HT-29 (cell line): ENCODE results near the gene SYNDIG1. TPM values are rescaled to one million over a fixed set of nuclear protein-coding genes. Genes with fewer than 3 reads are reported as not detected.

ENCODE experiments used
- DNase-seq: peaks from one replicate; pipeline ENCODE4 v3.0.0-alpha.2; 2015; ENCODE audit warnings: low spot score
- total RNA-seq: library from RNA; depleted of rRNA; stranded (reverse); fragments of >200 nt; shearing (Covaris generic); gene quantifications from 2 replicates; pipeline ENCODE4 v1.2.3, GENCODE V29; 2014

Gene SYNDIG1
- total RNA-seq, 1 experiment from 2014 or later: not detected

GRCh38 chr20:24446811-24447210 lies 22.6 kb upstream of the SYNDIG1 start:
- no peak for DNase-seq

GRCh38 chr20:24448170-24448569 lies 21.3 kb upstream of the SYNDIG1 start:
- DNase-seq: no peak

- no peak for DNase-seq
Observed at GRCh38 chr20:24449026-24449720, 20.3 kb upstream of the SYNDIG1 start.

- DNase-seq: no peak
Observed at GRCh38 chr20:24450177-24450576, 19.3 kb upstream of the SYNDIG1 start.

GRCh38 chr20:24450624-24451376 lies 18.6 kb upstream of the SYNDIG1 start:
- DNase-seq: no peak

- no peak for DNase-seq
Observed at GRCh38 chr20:24451428-24451827, 18.0 kb upstream of the SYNDIG1 start.

GRCh38 chr20:24452016-24452415 lies 17.4 kb upstream of the SYNDIG1 start:
- no peak for DNase-seq

- no peak for DNase-seq
Observed at GRCh38 chr20:24452498-24453127, 16.8 kb upstream of the SYNDIG1 start.

GRCh38 chr20:24453869-24454268 lies 15.6 kb upstream of the SYNDIG1 start:
- no peak for DNase-seq

GRCh38 chr20:24455081-24455480 lies 14.3 kb upstream of the SYNDIG1 start:
- no peak for DNase-seq

- no peak for DNase-seq
Observed at GRCh38 chr20:24456398-24456781, 13.0 kb upstream of the SYNDIG1 start.

- no peak for DNase-seq
Observed at GRCh38 chr20:24458436-24458835, 11.0 kb upstream of the SYNDIG1 start.

- no peak for DNase-seq
Observed at GRCh38 chr20:24459733-24460132, 9.7 kb upstream of the SYNDIG1 start.

GRCh38 chr20:24460712-24461111 lies 8.7 kb upstream of the SYNDIG1 start:
- DNase-seq: no peak

GRCh38 chr20:24461848-24462247 lies 7.6 kb upstream of the SYNDIG1 start:
- no peak for DNase-seq

- DNase-seq: no peak
Observed at GRCh38 chr20:24462460-24463010, 6.9 kb upstream of the SYNDIG1 start.

GRCh38 chr20:24465159-24465558 lies 4.3 kb upstream of the SYNDIG1 start:
- DNase-seq: no peak

GRCh38 chr20:24465730-24466129 lies 3.7 kb upstream of the SYNDIG1 start:
- no peak for DNase-seq

GRCh38 chr20:24468401-24469115 lies 871 bp upstream of the SYNDIG1 start:
- no peak for DNase-seq

- no peak for DNase-seq
Observed at GRCh38 chr20:24469894-24470745, 691 bp downstream of the SYNDIG1 start.
